ENCODE data around the gene CCDC102A. TPM values are rescaled to one million over a fixed set of nuclear protein-coding genes. Genes with fewer than 3 reads are reported as not detected.
A peak's percentile ranks its signal among the peaks of the same experiment; 100 is the strongest.
"Not testable (repeated sequence)": the region's sequence is repeated elsewhere in the genome, so short reads cannot be mapped to it uniquely, and the experiment has no call there.

Gene CCDC102A
- total RNA-seq, 1 donor from 2014 or later: 10.2 TPM

DNA sequence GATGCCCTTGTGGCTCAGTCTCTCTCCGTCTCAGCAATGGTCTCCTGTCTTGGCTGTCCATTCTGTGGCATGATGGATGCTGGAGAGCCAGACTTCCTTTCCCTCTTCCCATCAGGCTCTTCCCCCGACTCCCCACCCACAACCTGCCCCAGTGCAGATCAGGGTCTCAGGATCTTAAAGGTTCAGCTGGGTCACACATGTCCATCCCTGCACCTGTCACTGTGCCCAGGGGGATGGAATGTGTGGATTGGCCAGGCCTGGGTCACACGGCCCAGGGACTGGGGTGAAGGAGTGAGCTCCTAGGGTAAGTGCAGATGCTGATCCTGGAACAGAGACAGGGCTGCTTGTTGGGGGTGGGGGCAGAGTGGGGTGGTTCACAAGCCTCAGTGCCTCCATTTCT lies 29.1 kb upstream of the CCDC102A start:
- DNase-seq (ENCODE audit: low spot score): no peak

DNA sequence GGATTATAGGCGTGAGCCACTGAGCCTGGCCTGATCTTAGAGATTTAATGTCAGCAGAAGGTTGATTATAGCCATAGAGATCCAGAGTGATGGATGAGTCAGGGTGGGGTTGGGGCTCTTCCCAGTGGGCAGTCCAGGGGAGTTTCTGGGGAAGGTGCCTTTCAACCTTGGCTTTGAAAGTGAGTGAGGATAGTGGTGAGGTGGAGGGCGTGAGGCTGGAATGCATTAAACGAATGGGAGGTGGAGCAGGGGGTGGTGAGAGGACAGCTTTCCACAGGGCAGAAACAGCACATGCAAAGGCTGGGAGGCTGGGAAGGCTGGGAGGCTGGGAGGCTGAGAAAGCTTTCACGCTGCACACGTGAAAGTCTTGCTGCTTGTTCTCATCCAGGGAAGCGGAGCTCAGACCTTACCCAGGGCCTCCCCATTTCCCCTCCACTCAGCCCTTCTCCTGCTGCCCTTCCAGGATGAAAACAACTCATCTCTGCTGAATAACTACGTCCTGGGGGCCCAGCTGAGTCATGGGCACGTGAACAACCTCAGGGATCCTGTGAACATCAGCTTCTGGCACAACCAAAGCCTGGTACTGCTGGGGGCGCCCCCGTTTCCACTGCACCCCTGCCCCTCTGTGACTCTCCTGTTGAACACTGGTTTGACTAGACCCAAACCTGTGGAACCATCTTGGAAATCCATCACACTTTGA lies 28.4 kb upstream of the CCDC102A start:
- DNase-seq (ENCODE audit: low spot score): no peak

- no peak for DNase-seq (ENCODE audit: low spot score)
Measured at GRCh38 chr16:57563761-57564160, 27.4 kb upstream of the CCDC102A start.

GRCh38 chr16:57563487-57563750 lies 27.0 kb upstream of the CCDC102A start:
- no peak for DNase-seq (ENCODE audit: low spot score)

GRCh38 chr16:57562669-57563486 lies 26.5 kb upstream of the CCDC102A start:
- DNase-seq (ENCODE audit: low spot score): no peak

DNA sequence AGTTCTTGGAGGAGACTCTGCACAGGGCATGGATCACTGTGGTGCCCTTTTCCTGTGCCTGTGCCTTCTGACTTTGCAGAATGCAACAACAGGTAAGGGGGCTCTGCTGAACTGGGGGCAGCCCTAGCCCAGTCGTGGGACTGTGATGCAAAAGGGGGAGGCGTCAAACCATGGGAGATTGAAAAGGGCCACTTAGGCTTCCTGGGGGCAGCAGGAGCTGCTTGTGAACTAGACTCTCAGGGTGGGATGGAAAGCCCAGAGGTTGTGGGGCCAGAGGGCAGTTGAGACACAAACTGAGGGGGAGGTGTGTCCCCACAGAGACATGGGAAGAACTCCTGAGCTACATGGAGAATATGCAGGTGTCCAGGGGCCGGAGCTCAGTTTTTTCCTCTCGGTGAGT lies 25.7 kb upstream of the CCDC102A start:
- DNase-seq (ENCODE audit: low spot score): no peak

DNA sequence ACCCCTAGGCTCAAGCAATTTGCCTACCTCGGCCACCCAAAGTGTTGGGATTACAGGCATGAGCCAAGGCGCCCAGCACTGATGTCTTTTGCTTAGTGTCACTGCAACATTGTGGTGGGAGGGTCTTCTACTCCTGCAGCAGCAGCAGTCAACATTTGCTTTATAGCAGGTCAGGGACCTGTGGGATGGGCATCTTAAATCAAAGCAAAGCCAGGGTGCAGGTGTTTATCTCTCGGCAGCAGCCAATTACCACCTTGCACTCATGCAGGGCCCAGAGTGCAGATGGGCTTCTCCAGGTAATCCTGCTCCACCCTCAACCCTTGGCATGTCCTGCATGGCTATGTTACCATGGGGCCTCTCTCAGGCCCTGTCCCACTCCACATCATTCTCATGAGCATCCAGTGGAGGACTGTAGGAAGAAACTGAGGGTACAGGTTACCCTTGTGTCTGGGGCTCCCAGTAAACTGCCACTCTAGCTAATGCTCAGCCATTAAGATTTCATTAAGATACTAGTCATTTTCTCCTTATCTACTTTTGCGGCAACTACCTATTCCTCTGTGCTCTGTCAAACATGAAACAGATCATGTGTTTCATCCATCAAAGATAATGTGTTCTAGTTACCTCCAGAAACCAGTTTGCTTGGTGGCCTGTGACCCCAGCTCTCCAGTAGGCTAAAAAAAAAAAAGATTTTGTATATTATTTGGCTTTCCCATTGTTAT lies 22.9 kb upstream of the CCDC102A start:
- DNase-seq (ENCODE audit: low spot score): no peak

DNA sequence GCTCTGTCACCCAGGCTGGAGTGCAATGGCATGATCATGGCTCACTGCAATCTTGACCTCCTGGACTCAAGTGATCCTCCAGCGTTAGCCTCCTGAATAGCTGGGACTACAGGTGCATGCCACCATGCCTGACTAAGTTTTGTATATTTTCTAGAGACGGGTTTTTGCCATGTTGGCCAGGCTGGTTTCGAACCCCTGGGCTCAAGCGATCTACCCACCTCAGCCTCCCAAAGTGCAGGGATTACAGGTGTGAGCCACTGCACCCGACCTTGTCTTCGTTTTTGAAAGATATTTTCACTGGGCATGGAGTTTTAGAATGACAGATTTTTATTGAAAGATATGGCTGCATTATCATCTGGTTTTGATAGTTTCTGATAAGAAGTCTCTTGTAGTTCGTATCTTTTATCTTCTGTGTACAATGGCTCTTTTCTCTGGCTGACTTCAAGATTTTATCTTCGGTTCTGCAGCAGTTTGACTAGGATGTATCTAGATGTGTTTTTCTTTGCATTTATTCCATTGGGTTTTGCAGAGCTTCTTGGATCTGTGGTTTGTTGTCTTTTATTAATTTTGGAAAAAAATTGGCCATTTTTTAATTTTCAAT lies 20.7 kb upstream of the CCDC102A start:
- no peak for DNase-seq (ENCODE audit: low spot score)

DNA sequence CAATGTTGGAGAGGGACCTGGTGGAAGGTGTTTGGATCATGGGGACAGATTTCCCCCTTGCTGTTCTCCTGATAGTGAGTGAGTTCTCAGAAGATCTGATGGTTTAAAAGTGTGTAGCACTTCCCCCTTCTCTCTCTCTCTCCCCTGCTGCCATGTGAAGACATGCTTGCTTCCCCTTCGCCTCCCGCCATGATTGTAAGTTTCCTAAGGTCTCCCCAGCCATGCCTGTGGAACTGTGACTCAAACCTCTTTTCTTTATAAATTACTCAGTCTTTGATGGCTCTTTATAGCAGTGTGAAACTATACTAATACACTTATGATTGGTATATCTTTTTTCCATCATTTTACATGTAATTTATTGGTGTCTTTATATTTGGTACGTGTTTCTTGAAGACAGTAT lies 19.5 kb upstream of the CCDC102A start:
- DNase-seq (ENCODE audit: low spot score): no peak

GRCh38 chr16:57551057-57551456 lies 14.7 kb upstream of the CCDC102A start:
- DNase-seq (ENCODE audit: low spot score): no peak

- DNase-seq (ENCODE audit: low spot score): no peak
Measured at GRCh38 chr16:57549730-57550129, 13.4 kb upstream of the CCDC102A start.

DNA sequence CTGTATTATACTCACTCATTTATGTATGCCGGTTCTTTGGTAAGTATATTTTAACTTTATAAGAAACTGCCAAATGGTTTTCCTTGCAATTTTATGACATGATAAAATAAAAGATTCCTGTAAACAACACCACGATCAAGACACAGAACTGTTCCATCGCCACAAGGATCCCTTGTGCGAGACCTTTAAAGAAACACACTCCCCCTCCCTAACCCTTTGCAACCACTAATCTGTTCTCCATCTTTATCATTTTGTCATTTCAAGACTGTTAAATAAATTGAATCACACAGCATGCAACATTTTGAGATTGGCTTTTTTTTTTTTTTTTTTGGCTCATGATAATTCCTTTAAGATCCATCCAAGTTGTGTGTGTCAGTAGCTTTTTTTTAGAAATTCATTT lies 12.0 kb upstream of the CCDC102A start:
- no peak for DNase-seq (ENCODE audit: low spot score)

DNA sequence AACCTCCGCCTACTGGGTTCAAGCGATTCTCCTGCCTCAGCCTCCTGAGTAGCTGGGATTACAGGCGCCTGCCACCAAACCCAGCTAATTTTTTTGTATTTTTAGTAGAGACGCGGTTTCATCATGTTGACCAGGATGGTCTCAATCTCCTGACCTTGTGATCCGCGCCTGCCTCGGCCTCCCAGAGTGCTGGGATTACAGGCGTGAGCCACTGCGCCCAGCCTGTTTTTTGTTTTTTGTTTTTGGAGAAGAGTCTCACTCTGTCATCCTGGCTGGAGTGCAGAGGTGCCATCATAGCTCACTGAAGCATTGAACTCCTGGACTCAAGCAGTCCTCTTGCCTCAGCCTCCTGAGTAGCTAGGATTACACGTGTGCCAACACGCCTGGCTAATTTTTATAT lies 11.2 kb upstream of the CCDC102A start:
- not testable (repeated sequence) for DNase-seq (ENCODE audit: low spot score)

- DNase-seq (ENCODE audit: low spot score): peak; percentile 9
Measured at GRCh38 chr16:57544124-57544653, 7.8 kb upstream of the CCDC102A start.

DNA sequence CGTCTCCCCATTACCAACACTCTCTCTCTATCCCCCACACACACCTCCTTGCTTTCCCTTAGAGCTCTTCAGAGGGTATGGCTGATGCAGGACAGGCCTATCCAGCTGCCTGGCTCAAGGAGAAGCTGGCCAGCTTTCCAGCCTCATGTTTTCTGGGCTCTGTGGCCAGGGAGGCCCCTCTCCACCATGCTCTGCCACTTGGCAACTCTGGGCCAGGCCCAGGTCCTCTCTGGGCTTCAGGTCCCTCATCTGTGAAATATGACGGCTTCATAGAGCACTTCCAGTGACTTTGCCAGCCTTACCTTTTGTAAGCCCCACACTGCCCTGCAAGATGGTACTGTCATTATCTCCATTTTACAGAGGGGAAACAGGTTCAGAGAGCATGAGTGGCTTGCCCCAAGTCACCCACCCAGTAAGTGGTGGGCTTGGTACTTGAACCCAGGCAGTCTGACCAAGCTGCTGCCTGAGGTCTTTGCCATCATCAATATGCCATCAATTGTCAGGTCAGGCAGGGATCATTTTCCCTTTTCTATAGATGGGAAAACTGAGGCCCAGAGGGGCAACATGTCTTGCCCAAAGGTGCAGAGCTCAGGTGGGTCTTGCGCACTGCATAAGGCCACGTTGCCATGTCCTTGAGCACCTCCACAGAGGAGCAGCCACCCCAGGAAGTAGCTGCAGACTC lies 5.5 kb upstream of the CCDC102A start:
- DNase-seq (ENCODE audit: low spot score): no peak

GRCh38 chr16:57540906-57541753 lies 4.8 kb upstream of the CCDC102A start:
- DNase-seq (ENCODE audit: low spot score): no peak

DNA sequence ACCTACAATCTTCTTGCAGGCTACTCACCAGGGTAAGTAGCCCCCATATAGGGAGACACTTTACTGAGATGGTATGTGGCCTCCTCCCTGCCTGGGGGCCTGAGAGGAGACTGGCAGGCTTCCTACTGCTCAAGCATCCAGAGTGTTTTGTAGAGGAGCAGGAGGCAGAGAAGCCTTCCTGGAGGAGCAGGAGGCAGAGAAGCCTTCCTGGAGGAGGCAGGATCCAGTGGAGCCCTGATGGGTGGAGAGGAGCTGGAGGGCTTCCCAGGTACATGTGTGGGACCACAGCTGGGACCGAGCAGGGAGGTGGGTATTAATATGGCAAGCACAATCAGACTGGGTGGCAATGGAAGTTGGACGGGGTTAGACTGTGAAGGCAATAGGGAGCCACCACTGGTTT lies 4.0 kb upstream of the CCDC102A start:
- no peak for DNase-seq (ENCODE audit: low spot score)

GRCh38 chr16:57539072-57539796 lies 2.9 kb upstream of the CCDC102A start:
- DNase-seq (ENCODE audit: low spot score): no peak

DNA sequence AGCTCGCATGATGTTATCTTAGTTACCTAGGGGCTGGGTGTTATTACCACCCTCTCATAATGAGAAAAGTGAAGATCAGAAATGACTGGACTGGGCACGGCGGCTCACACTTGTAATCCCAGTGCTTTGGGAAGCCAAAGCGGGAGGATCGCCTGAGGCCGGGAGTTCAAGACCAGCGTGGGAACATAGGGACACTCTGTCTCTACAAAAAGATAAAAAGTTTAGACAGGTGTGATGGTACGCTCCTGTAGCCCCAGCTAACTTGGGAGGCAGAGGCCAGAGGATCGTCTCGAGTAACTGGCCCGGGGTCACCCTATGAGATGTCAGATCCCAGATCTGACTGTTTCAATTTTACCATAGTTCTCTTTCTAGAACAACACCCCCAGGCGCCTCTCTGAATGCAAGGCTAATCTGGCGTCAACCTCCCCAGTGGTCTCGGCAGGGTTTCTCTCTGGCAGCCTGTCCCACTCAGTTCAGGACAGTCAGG lies 1.9 kb upstream of the CCDC102A start:
- DNase-seq (ENCODE audit: low spot score): peak; percentile 9
